A673 (cell line): ENCODE data around the gene CD3G. TPM values are rescaled to one million over a fixed set of nuclear protein-coding genes. Genes with fewer than 3 reads are reported as not detected.

Experiments used
- BruUV-seq: library from RNA; stranded (reverse); fragments of 400-500 nt; replicated peaks from 2 replicates; lab custom pipeline; 2021; lab: Mats Ljungman, UMichigan
- CTCF ChIA-PET: fragments of 300-600 bp; sonication (Branson Sonifier 250); formaldehyde crosslinking; loops from one replicate; lab custom pipeline; 2022; ENCODE audit warnings: antibody characterized with exemption; lab: Charles Lee
- POLR2A ChIA-PET: fragments of 300-600 bp; sonication (Branson Sonifier 250); formaldehyde crosslinking; loops from one replicate; lab custom pipeline; 2022; ENCODE audit warnings: antibody characterized with exemption; ENCODE audit not compliant: low non-redundant PET; lab: Charles Lee
- DNase-seq: peaks from one replicate; pipeline ENCODE4 v3.0.0-alpha.2; 2015; ENCODE audit warnings: low spot score
- H3K27ac ChIP-seq: fragments of 200-600 bp; sonication (generic); 2 replicates; pipeline ENCODE4 v1.5.1; 2016; ENCODE audit warnings: mixed run types, low read depth, mild to moderate bottlenecking, mixed read lengths, antibody characterized with exemption, low read length; ENCODE audit not compliant: poor library complexity, severe bottlenecking
- H3K27me3 ChIP-seq: fragments of 200-600 bp; sonication (generic); replicated peaks from 2 replicates; pipeline ENCODE4 v1.6.1; 2017; ENCODE audit warnings: mixed run types, low read depth, mild to moderate bottlenecking, mixed read lengths, antibody characterized with exemption, low read length; ENCODE audit not compliant: insufficient read depth, poor library complexity
- H3K36me3 ChIP-seq: fragments of 200-600 bp; sonication (generic); 2 replicates; pipeline ENCODE4 v1.6.1; 2016; ENCODE audit warnings: mixed run types, mild to moderate bottlenecking, mixed read lengths, antibody characterized with exemption, low read length; ENCODE audit not compliant: insufficient read depth, poor library complexity, severe bottlenecking
- H3K4me1 ChIP-seq: fragments of 200-600 bp; sonication (generic); 2 replicates; pipeline ENCODE4 v1.6.1; 2017; ENCODE audit warnings: mixed run types, mild to moderate bottlenecking, mixed read lengths, antibody characterized with exemption, low read length; ENCODE audit not compliant: insufficient read depth, poor library complexity, severe bottlenecking
- H3K4me3 ChIP-seq: fragments of 200-600 bp; sonication (generic); 2 replicates; pipeline ENCODE4 v1.5.1; 2016; ENCODE audit warnings: low read depth, mixed run types, mild to moderate bottlenecking, mixed read lengths, low read length; ENCODE audit not compliant: poor library complexity, severe bottlenecking
- H3K9me3 ChIP-seq: fragments of 200-600 bp; sonication (generic); 2 replicates; pipeline ENCODE4 v1.6.1; 2016; ENCODE audit warnings: mixed run types, low read depth, mild to moderate bottlenecking, mixed read lengths, antibody characterized with exemption, low read length; ENCODE audit not compliant: poor library complexity, severe bottlenecking
- CTCF ChIP-seq: fragments of 300-800, 200-600 bp; sonication (generic); conservative IDR thresholded peaks from 2 replicates; pipeline ENCODE4 v1.5.1; 2017; ENCODE audit warnings: low read depth, mild to moderate bottlenecking, antibody characterized with exemption, low read length, moderate library complexity, mixed read lengths
- EZH2 ChIP-seq: fragments of 200-600 bp; sonication (generic); IDR thresholded peaks from 2 replicates; pipeline ENCODE4 v1.6.1; 2017; ENCODE audit warnings: borderline replicate concordance, low read depth, mild to moderate bottlenecking, mixed read lengths, antibody characterized with exemption, low read length; ENCODE audit not compliant: poor library complexity, severe bottlenecking
- intact Hi-C: fragments of 100-400 bp; cut with micrococcal nuclease; formaldehyde crosslinking; loops from one replicate; pipeline ENCODE4 v1.10.0; 2022; ENCODE audit not compliant: unreplicated experiment
- total RNA-seq: library from RNA; stranded (reverse); gene quantifications from 2 replicates; pipeline ENCODE4 v1.2.3, GENCODE V29; 2021

Gene CD3G
- total RNA-seq, 1 experiment from 2014 or later: not detected

GRCh38 chr11:118318581-118319336 lies 25.4 kb upstream of the CD3G start:
- BruUV-seq: no TSS peak
- CTCF ChIA-PET: no interaction called here
- peaks cover 37% of the 10 kb centered on the region for H3K27me3 ChIP-seq
- H3K36me3 ChIP-seq: no peaks in the 10 kb centered on the region
- intact Hi-C loops: no loop called here
- H3K4me1 ChIP-seq: no peaks in the 10 kb centered on the region
- no peak for DNase-seq
- POLR2A ChIA-PET: no interaction called here
- TF ChIP-seq CTCF (no peak), EZH2 (no peak)
- no peaks in the 10 kb centered on the region for H3K9me3 ChIP-seq
- no peak overlapping the region for H3K27ac ChIP-seq
- no peak overlapping the region for H3K4me3 ChIP-seq

GRCh38 chr11:118319337-118319707 lies 24.8 kb upstream of the CD3G start:
- intact Hi-C loops: no loop called here
- Histone ChIP-seq H3K9me3 (no peaks in the 10 kb centered on the region), H3K27ac (no peak overlapping the region), H3K36me3 (no peaks in the 10 kb centered on the region), H3K4me3 (no peak overlapping the region), H3K27me3 (peaks cover 31% of the 10 kb centered on the region), H3K4me1 (no peaks in the 10 kb centered on the region)
- CTCF ChIA-PET: no interaction called here
- BruUV-seq: no TSS peak
- POLR2A ChIA-PET: no interaction called here
- DNase-seq: no peak
- no peak for TF ChIP-seq CTCF
- TF ChIP-seq EZH2: no peak

GRCh38 chr11:118320515-118320914 lies 23.6 kb upstream of the CD3G start:
- no peak overlapping the region for H3K4me3 ChIP-seq
- H3K36me3 ChIP-seq: no peaks in the 10 kb centered on the region
- ChIA-PET POLR2A (no interaction called here), CTCF (no interaction called here)
- DNase-seq: no peak
- no peaks in the 10 kb centered on the region for H3K9me3 ChIP-seq
- intact Hi-C loops: no loop called here
- no peaks in the 10 kb centered on the region for H3K4me1 ChIP-seq
- BruUV-seq: no TSS peak
- TF ChIP-seq CTCF: no peak
- TF ChIP-seq EZH2: no peak
- peaks cover 21% of the 10 kb centered on the region for H3K27me3 ChIP-seq
- no peak overlapping the region for H3K27ac ChIP-seq
